Activated CD8-positive, alpha-beta memory T cell treated with anti-CD3 and anti-CD28 coated beads, Interleukin-2, amount 10 ng/mL, durations not matched to agents 7 days and 5 days (primary cell): ENCODE data around the gene KIAA0513. TPM values are rescaled to one million over a fixed set of nuclear protein-coding genes. Genes with fewer than 3 reads are reported as not detected.

Experiments used
- ATAC-seq: fragments of 150-1000 bp; cut with Tn5 transposase; one replicate; pipeline ENCODE4 v1.10.0; 2021; ENCODE audit warnings: moderate library complexity
- CTCF ChIA-PET: fragments of 350-600 bp; sonication (Branson Sonifier 250); formaldehyde crosslinking; loops from one replicate; lab custom pipeline; 2021; ENCODE audit warnings: antibody characterized with exemption; lab: Charles Lee
- DNase-seq: peaks from one replicate; pipeline ENCODE4 v3.0.0-alpha.2; 2020
- H3K27ac Mint-ChIP-seq: one replicate; pipeline ENCODE4 v1.8.0; 2021; ENCODE audit warnings: mild to moderate bottlenecking, mixed read lengths
- H3K27me3 Mint-ChIP-seq: one replicate; pipeline ENCODE4 v1.8.0; 2021; ENCODE audit warnings: mixed read lengths
- H3K36me3 Mint-ChIP-seq: one replicate; pipeline ENCODE4 v1.8.0; 2021; ENCODE audit warnings: mild to moderate bottlenecking, mixed read lengths
- H3K4me1 Mint-ChIP-seq: one replicate; pipeline ENCODE4 v1.8.0; 2021; ENCODE audit warnings: mixed read lengths
- H3K4me3 Mint-ChIP-seq: one replicate; pipeline ENCODE4 v1.8.0; 2021; ENCODE audit warnings: mild to moderate bottlenecking, moderate library complexity, mixed read lengths
- H3K9me3 Mint-ChIP-seq: one replicate; pipeline ENCODE4 v1.8.0; 2022; ENCODE audit warnings: low read depth, mixed read lengths
- total RNA-seq, 2 experiments: library from RNA; stranded (reverse); gene quantifications; one replicate each; pipeline ENCODE4 v1.2.3, GENCODE V29; 2021

KIAA0513 gene
- total RNA-seq, 2 experiments from 2014 or later = 7.9 to 9.6 TPM

DNA sequence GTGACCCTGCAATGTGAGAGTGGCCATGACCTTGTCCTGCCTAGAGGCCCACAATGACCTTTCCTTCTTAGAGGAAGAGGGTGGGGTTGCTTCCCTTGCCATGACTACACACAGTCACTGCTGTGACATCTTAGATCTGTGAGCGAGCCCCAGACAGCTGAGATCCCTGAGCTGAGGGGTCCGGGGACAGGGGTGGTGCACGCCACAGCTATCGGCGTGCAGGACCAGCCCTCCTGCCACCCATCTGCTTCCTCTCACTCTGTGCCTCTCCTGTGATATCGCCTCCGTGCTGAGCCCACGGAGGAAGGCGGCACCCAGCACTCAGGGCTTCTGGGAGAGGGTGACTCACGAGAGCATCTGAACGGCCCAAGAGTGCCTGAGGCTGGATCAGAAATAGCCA, 35.2 kb downstream of the KIAA0513 start:
- CTCF ChIA-PET = no interaction called here
- DNase-seq (no peak), ATAC-seq (no peak)
- Mint-ChIP-seq H3K4me1 (peaks cover under 1% of the 10 kb centered on the region), H3K36me3 (no peaks in the 10 kb centered on the region), H3K4me3 (no peak overlapping the region), H3K27ac (no peak overlapping the region), H3K27me3 (no peaks in the 10 kb centered on the region), H3K9me3 (no peaks in the 10 kb centered on the region)

DNA sequence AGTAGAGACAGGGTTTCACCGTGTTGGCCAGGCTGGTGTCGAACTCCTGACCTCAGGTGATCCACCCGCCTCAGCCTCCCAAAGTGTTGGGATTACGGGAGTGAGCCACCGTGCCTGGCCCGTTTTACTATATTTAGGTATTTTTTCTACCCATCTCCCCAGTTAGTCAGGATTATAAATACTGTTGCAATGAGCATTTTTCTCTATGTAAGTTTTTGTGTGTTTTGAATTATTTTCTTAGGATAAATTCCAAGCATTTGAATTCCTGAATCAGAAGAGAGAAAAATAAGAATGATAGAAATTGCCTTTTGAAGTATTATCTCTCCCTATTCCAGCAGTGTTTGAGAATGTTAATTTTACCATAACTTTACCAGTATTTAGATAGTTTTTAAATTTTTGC, 36.6 kb downstream of the KIAA0513 start:
- CTCF ChIA-PET = no interaction called here
- Mint-ChIP-seq H3K27ac (no peak overlapping the region), H3K4me3 (no peak overlapping the region), H3K27me3 (no peaks in the 10 kb centered on the region), H3K9me3 (no peaks in the 10 kb centered on the region), H3K36me3 (no peaks in the 10 kb centered on the region), H3K4me1 (no peaks in the 10 kb centered on the region)
- DNase-seq = no peak
- no peak for ATAC-seq

DNA sequence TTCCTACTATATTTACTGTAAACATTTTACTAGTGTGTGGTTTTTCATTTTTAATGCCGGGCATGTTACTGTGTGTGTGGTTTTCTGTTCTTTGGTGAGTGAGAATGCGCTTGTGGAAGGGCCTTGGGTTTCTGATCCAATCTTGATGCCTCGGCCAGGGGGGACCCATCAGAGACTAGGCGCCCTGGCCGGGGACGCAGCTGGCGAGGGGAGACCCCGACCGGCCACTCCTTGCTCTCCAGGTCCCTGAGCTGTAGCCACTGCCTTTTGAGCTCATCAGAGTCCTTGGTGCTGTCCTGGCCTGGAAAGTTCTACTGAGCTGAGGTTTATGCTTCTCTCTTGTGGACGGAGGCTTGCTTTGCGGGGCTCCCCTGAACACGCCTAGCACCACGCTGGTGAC, 37.5 kb downstream of the KIAA0513 start:
- Mint-ChIP-seq H3K27me3 (no peaks in the 10 kb centered on the region), H3K4me1 (no peaks in the 10 kb centered on the region), H3K36me3 (no peaks in the 10 kb centered on the region), H3K27ac (no peak overlapping the region), H3K4me3 (no peak overlapping the region), H3K9me3 (no peaks in the 10 kb centered on the region)
- CTCF ChIA-PET = interaction anchor here (1.2 to 1.5 kb wide), 2 partner anchors 37 to 94 kb away, joined by 3 to 5 read pairs; partner anchors contain the start of gene KIAA0513
- ATAC-seq = no peak
- no peak for DNase-seq

DNA sequence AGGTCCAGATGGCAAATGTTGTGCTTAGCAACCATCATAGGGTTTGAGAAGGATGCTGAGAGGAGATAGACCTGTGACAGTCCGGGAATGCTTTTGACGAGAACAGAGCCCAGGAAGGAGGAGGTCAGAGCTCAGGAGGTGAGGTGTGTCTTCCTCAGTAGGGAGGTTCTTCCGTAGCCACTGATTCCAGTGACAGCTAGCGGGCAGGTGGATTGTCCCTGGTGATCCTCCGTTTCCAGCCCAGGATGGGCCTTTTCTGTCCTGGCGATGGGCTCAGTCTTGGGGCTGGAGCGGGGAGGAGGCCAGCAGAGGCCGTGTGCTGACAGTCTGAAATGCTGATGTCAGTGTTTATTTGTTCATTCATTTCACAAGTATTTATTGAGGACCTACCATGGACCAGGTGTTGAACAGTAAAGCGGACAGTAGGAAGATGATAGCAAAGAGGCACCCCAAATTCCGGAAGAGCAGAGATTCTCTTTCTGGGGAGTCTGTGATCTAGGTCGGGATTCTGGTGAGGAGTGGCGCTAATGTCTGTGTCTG, 38.8 kb downstream of the KIAA0513 start:
- DNase-seq (no peak), ATAC-seq (no peak)
- H3K4me1 Mint-ChIP-seq = no peaks in the 10 kb centered on the region
- H3K4me3 Mint-ChIP-seq = no peak overlapping the region
- CTCF ChIA-PET = interaction anchor here (1.2 to 1.5 kb wide), 3 partner anchors 20 to 95 kb away, joined by 3 to 5 read pairs (median 5); partner anchors contain the start of gene KIAA0513
- H3K27ac Mint-ChIP-seq = no peak overlapping the region
- no peaks in the 10 kb centered on the region for H3K27me3 Mint-ChIP-seq
- no peaks in the 10 kb centered on the region for H3K9me3 Mint-ChIP-seq
- H3K36me3 Mint-ChIP-seq = no peaks in the 10 kb centered on the region

DNA sequence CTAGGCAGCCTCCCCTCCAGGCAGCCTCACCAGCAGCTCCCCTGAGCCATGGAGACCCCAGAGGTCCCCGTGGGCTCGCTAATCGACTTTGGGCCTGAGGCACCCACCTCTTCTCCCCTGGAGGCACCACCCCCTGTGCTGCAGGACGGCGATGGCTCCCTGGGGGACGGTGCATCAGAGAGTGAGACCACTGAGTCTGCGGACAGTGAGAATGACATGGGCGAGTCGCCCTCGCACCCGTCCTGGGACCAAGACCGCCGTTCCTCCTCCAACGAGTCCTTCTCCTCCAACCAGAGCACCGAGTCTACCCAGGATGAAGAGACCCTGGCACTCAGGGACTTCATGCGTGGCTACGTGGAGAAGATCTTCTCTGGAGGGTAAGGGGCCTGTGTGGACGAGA, 39.4 kb downstream of the KIAA0513 start:
- H3K4me3 Mint-ChIP-seq = no peak overlapping the region

DNA sequence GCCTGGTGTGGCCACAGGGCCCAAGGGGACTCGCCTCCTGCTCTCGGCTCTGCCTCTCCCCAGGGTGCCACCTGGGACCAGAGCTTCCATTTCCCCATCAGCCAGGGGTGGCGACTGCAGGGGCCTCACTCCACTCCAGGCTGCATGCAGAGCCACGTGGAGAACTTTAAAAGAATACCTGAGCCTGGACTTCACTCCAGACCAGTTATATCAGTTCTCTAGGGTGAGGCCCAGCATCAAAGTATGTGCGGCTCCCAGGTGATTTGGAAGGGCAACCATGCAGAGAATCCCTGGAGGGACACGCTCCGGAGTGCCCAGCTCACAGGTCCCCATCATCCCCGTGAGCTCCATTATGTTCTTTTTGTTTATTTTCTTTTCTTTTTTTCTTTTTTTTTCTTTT, 39.8 kb downstream of the KIAA0513 start:
- CTCF ChIA-PET = interaction anchor here (1.5 kb wide), 1 partner anchor 19 kb away, joined by 5 read pairs; no protein-coding TSS in a partner anchor
- no peak overlapping the region for H3K4me3 Mint-ChIP-seq
- no peaks in the 10 kb centered on the region for H3K27me3 Mint-ChIP-seq
- H3K4me1 Mint-ChIP-seq = no peaks in the 10 kb centered on the region
- H3K27ac Mint-ChIP-seq = no peak overlapping the region
- DNase-seq (no peak), ATAC-seq (no peak)
- H3K9me3 Mint-ChIP-seq = no peaks in the 10 kb centered on the region
- no peaks in the 10 kb centered on the region for H3K36me3 Mint-ChIP-seq

More for the DNA sequence above, 39.4 kb downstream of the KIAA0513 start:
- CTCF ChIA-PET = interaction anchor here (1.5 kb wide), 1 partner anchor 19 kb away, joined by 5 read pairs; no protein-coding TSS in a partner anchor
- Mint-ChIP-seq H3K27me3 (no peaks in the 10 kb centered on the region), H3K27ac (no peak overlapping the region), H3K4me1 (no peaks in the 10 kb centered on the region), H3K9me3 (no peaks in the 10 kb centered on the region), H3K36me3 (no peaks in the 10 kb centered on the region)
- no peak for ATAC-seq
- DNase-seq = no peak

DNA sequence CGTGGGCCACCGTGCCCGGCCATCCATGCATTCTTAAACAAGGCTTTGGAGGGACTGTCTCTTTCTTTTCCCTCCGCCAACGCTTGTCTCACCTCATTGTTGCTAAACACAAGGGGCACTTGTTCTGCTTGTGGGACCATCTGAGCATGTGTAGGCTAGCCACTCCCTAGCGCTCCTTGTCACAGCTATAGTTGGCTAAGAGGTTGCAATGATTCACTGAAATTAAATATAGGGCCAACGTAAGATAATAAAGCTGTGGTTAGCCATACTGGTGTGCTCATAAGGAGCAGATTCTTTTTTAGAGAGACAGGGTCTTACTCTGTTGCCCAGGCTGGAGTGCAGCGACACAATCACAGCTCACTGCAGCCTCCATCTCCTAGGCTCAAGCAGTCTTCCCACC, 41.2 kb downstream of the KIAA0513 start:
- DNase-seq (no peak), ATAC-seq (no peak)
- Mint-ChIP-seq H3K27me3 (no peaks in the 10 kb centered on the region), H3K27ac (no peak overlapping the region), H3K9me3 (no peaks in the 10 kb centered on the region), H3K36me3 (no peaks in the 10 kb centered on the region), H3K4me3 (no peak overlapping the region), H3K4me1 (no peaks in the 10 kb centered on the region)
- CTCF ChIA-PET = no interaction called here

DNA sequence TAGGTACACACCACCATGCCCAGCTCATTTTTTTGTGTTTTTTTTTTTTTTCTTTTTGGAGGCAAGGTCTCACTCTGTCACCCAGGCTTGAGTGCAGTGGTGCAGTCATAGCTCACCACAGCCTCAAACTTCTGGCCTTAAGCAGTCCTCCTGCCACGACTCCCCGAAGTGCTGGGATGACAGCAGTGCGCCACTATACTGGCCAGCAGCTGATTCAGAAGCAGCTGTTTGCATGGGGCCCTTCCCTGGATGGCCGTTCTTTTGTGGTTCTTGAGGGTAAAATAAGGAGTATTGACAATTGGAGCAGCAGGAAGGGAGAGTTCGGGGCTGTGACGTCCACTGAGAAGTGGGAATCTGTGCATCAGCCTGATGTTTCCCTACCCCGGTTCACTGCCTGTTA, 41.6 kb downstream of the KIAA0513 start:
- Mint-ChIP-seq H3K27ac (no peak overlapping the region), H3K4me3 (no peak overlapping the region), H3K36me3 (no peaks in the 10 kb centered on the region), H3K9me3 (no peaks in the 10 kb centered on the region), H3K27me3 (no peaks in the 10 kb centered on the region), H3K4me1 (no peaks in the 10 kb centered on the region)
- CTCF ChIA-PET = no interaction called here
- ATAC-seq = no peak
- DNase-seq = no peak

DNA sequence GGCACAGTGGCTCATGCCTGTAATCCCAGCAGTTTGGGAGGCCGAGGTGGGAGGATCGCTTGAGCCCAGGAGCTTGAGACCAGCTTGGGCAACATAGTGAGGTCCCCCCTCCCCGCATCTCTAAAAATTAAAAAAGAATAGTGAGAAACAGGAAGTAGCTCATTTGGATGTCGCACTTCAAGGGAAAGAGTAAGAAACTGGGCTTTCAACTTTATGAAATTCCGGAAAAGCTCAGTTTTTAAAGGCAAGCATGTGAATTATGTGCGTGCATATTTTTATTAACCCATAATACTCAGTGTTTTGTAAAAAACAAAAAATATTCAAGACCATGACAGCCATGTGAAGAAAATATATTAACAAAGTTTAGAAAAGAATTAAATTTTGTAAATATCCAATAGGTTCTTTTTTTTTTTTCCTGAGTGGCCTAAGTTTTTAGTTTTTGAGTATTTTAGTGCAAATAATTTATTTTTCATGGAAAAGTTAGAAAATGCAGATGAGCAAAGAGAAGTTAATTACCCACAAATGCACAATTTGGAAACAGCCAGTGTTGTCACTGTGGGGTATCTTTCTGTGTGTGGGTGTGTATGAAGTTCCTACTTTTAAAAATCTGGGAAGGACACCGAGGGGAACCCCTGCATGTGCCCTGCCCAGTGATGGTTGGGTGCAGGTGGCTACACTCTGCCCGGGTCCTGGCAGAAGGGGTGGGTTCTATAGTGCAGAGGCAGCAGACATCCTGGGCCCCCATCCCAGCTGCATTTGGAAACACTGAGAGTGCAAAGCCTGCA, 44.7 kb downstream of the KIAA0513 start:
- CTCF ChIA-PET = interaction anchor here (0.9 to 1.7 kb wide), 3 partner anchors 10 to 15 kb away, joined by 3 to 5 read pairs (median 3); no protein-coding TSS in a partner anchor
- Mint-ChIP-seq H3K4me3 (no peak overlapping the region), H3K36me3 (no peaks in the 10 kb centered on the region), H3K27me3 (no peaks in the 10 kb centered on the region), H3K27ac (no peak overlapping the region), H3K4me1 (no peaks in the 10 kb centered on the region), H3K9me3 (no peaks in the 10 kb centered on the region)
- no peak for ATAC-seq
- no peak for DNase-seq

DNA sequence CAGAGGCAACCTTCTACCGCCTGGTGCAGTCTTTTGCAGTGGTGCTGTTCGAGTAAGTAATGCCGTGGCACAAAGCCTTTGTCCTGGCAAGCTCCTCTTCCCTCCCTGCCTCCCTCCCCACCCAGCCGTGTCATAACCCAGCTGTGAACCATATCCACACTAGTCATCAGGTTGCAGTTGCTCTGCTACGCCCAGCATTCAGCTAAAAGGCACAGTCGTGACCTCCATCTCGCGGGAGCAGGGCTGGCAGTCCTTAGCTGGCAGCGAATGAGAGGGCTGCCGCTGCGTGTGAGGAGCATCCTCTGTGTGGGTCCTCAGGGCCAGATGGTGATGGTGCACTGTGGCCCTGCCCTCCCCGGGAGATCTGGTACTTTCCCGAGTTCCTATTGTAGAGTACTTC, 45.4 kb downstream of the KIAA0513 start:
- Mint-ChIP-seq H3K9me3 (no peaks in the 10 kb centered on the region), H3K27ac (no peak overlapping the region), H3K36me3 (no peaks in the 10 kb centered on the region), H3K4me3 (no peak overlapping the region), H3K27me3 (no peaks in the 10 kb centered on the region), H3K4me1 (no peaks in the 10 kb centered on the region)
- ATAC-seq (no peak), DNase-seq (no peak)
- CTCF ChIA-PET = interaction anchor here (0.8 to 1.7 kb wide), 2 partner anchors 9 to 14 kb away, joined by 3 to 4 read pairs; no protein-coding TSS in a partner anchor

DNA sequence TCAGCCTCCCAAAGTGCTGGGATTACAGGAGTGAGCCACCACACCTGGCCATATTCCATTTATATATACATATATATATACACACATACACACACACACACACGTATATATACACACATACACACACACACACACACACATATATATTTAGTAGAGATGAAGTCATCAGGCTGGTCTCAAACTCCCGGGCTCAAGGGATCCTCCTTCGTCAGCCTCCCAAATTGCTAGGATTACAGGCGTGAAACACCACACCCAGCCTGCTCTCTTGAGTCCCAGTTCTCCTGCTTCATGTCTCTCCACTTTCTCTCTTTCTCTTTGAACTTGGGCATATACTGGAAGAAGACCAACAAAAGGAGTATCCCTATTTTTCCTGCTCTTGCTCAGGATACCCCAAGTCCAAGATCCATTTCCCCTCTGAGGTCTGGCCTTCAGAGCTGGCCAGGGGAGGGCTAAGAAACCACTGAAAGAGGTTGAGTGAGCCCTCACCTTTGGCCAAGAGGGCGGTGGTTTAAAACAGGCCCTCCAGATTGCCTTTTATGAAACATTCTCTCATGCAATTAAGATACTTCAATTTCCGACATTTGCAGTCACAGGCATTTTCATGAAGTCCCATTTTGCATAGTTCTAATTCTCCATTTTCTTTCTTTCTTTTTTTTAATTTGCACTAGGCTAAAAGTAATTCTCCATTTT, 46.8 kb downstream of the KIAA0513 start:
- ATAC-seq (no peak), DNase-seq (no peak)
- CTCF ChIA-PET = no interaction called here
- Mint-ChIP-seq H3K4me3 (no peak overlapping the region), H3K36me3 (no peaks in the 10 kb centered on the region), H3K4me1 (no peaks in the 10 kb centered on the region), H3K9me3 (no peaks in the 10 kb centered on the region), H3K27me3 (no peaks in the 10 kb centered on the region), H3K27ac (no peak overlapping the region)

DNA sequence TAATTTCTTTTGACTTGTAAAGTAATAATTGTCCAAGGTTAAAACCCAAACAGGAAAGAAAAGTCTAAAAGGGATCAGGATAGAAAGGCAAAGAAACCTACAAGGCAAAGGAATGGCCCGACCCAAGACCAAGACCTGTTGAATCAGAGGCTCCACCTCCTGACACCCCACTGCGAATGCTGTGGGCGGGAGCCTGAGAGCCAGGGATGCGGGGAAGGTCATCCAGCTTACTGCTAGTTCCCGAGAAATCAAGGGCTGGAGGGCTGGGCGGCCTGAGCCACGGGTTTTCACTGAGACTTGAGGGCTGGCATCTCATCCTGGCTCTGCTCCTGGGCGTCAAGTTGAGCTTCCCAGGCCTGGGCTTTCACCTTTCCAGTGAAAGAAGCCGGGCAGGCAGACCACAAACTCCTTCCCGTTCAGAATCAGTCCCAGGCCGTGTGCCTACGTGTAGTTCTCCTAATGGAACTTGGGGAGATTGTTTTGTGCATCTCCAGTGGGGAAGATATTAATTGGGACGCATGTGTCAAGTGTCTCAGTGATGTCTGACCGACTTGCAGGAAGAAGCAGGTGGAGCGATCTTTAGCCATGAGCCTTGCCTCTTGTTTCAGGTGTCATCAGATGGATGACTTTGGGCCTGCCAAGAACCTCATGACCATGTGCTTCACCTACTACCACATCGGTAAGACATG, 47.8 kb downstream of the KIAA0513 start:
- Mint-ChIP-seq H3K4me3 (no peak overlapping the region), H3K27me3 (no peaks in the 10 kb centered on the region), H3K9me3 (no peaks in the 10 kb centered on the region), H3K36me3 (no peaks in the 10 kb centered on the region), H3K27ac (no peak overlapping the region), H3K4me1 (no peaks in the 10 kb centered on the region)
- CTCF ChIA-PET = interaction anchor here (1.1 to 1.7 kb wide), 2 partner anchors 11 to 19 kb away, joined by 3 to 8 read pairs; no protein-coding TSS in a partner anchor
- DNase-seq = no peak
- no peak for ATAC-seq

DNA sequence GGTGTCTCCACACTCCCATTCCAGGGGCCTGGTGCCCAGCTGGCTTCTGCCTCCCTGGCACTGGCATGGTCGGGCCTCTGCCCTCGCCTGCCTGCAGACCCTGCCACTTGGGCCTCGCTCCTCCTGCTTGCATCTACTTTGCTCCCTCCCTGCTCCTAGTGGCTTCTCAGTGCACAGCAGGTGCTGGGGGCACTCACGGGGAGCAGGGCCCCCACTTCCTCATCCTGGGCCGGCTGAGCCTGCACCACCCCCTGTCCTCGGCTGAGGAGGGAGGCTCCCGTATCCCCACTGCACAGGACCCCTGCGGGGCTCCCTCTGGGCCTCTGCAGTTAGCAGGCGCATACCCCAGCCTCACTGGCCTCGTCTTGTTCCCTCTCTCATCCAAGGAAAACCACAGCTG, 49.4 kb downstream of the KIAA0513 start:
- CTCF ChIA-PET = interaction anchor here (0.7 to 1.7 kb wide), 2 partner anchors 10 to 106 kb away, joined by 3 to 8 read pairs; no protein-coding TSS in a partner anchor
- ATAC-seq = no peak
- no peaks in the 10 kb centered on the region for H3K9me3 Mint-ChIP-seq

More for the DNA sequence above, 49.4 kb downstream of the KIAA0513 start:
- no peaks in the 10 kb centered on the region for H3K27me3 Mint-ChIP-seq
- H3K36me3 Mint-ChIP-seq = no peaks in the 10 kb centered on the region
- no peaks in the 10 kb centered on the region for H3K4me1 Mint-ChIP-seq
- DNase-seq = no peak
- no peak overlapping the region for H3K27ac Mint-ChIP-seq
- no peak overlapping the region for H3K4me3 Mint-ChIP-seq
